GM19193 (cell line): ENCODE measurements around the gene ZBTB21.

Source experiments
- POLR2A ChIP-seq: IDR thresholded peaks from 4 replicates; pipeline ENCODE4 v1.6.1; 2011; ENCODE audit not compliant: insufficient read depth, insufficient read length; ENCODE audit errors: extremely low read depth

Gene ZBTB21

GRCh38 chr21:42031241-42031640 is 21.1 kb upstream of the ZBTB21 start:
- no peak for TF ChIP-seq POLR2A

- no peak for TF ChIP-seq POLR2A
Measured at GRCh38 chr21:42030311-42030710, 20.2 kb upstream of the ZBTB21 start.

GRCh38 chr21:42028766-42029425 is 18.7 kb upstream of the ZBTB21 start:
- no peak for TF ChIP-seq POLR2A

- TF ChIP-seq POLR2A, result no peak
Measured at GRCh38 chr21:42027822-42028765, 17.9 kb upstream of the ZBTB21 start.

GRCh38 chr21:42027085-42027821 is 17.1 kb upstream of the ZBTB21 start:
- TF ChIP-seq POLR2A, result no peak

GRCh38 chr21:42026082-42026435 is 15.9 kb upstream of the ZBTB21 start:
- no peak for TF ChIP-seq POLR2A

GRCh38 chr21:42025376-42026081 is 15.4 kb upstream of the ZBTB21 start:
- TF ChIP-seq POLR2A, result no peak

GRCh38 chr21:42022906-42023305 is 12.7 kb upstream of the ZBTB21 start:
- no peak for TF ChIP-seq POLR2A

GRCh38 chr21:42022091-42022430 is 11.9 kb upstream of the ZBTB21 start:
- TF ChIP-seq POLR2A, result no peak

- no peak for TF ChIP-seq POLR2A
Measured at GRCh38 chr21:42021371-42022090, 11.4 kb upstream of the ZBTB21 start.

GRCh38 chr21:42019706-42020105 is 9.5 kb upstream of the ZBTB21 start:
- no peak for TF ChIP-seq POLR2A

GRCh38 chr21:42019101-42019605 is 9.0 kb upstream of the ZBTB21 start:
- no peak for TF ChIP-seq POLR2A

- TF ChIP-seq POLR2A, result no peak
Measured at GRCh38 chr21:42017022-42017421, 6.9 kb upstream of the ZBTB21 start.

- TF ChIP-seq POLR2A, result no peak
Measured at GRCh38 chr21:42016364-42016985, 6.3 kb upstream of the ZBTB21 start.

- no peak for TF ChIP-seq POLR2A
Measured at GRCh38 chr21:42013931-42014330, 3.8 kb upstream of the ZBTB21 start.
